ENCODE results near the gene CDC73.
"Not testable (repeated sequence)": the region's sequence is repeated elsewhere in the genome, so short reads cannot be mapped to it uniquely, and the experiment has no call there.

Gene CDC73

GRCh38 chr1:193259636-193260035 lies 137.8 kb downstream of the CDC73 start:
- no peak for TF ChIP-seq CTCF (IDR thresholded peaks at IDR 0.05; ENCODE audit: insufficient read depth, missing control alignments)
- FAIRE-seq, result no peak
- no peak for DNase-seq (ENCODE audit: insufficient read length, low spot score)

DNA sequence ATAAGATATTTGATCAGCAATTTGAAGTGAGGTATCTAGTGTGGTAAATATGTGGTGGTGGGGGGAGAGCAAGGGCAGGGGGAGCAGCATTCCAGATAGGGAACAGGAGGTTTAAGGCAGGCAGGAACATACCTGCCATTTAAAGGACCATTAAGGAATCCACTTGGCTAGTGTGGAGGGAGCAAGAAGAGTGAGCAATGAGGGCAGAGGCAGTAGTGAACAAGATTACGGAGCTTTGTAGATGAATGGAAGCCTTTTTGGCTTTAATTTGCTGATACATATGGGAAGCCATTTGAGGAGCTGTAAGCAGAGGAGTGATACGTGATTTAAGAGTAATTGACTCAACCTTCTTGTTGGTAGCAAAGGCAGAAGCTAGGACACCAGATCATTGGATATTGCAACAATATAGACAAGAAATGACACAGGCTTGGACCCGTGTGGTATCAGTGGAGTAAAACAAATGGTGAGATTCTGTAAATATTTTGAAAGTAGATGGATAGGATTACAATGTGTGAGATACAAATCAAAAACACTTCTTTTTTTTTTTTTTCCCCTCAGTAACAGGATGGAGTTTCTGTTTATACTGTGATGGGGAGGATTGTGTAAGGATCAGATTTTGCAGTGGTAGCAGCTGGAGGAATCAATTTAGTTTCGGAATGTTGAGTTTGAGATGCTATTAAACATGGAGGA lies 138.4 kb downstream of the CDC73 start:
- FAIRE-seq (no peak), DNase-seq (ENCODE audit: insufficient read length, low spot score) (no peak)
- no peak for TF ChIP-seq CTCF (IDR thresholded peaks at IDR 0.05; ENCODE audit: insufficient read depth, missing control alignments)

GRCh38 chr1:193260896-193261295 lies 139.1 kb downstream of the CDC73 start:
- FAIRE-seq (no peak), DNase-seq (ENCODE audit: insufficient read length, low spot score) (no peak)

DNA sequence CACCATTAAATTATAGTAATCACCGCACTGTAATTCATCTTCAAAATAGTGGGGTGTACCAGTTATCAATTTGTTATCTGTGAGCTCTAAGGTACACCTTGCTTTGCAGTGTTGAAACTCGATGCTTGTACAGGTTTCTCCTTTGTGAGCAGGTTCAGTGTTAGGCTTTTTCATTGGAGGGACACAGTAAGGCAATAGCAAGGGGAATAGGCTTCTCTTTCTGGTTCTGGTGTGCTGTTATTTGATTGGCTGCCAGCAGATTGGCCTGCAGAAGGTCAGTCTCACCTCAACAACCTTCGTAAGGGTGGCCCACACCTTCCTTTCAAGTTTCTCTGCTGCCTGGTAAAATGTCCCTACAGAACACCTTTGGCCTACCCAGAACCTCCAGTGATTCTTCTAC lies 140.8 kb downstream of the CDC73 start:
- no peak for TF ChIP-seq CTCF (IDR thresholded peaks at IDR 0.05; ENCODE audit: insufficient read depth, missing control alignments)
- DNase-seq (ENCODE audit: insufficient read length, low spot score) (no peak), FAIRE-seq (no peak)

More at GRCh38 chr1:193260896-193261295, 139.1 kb downstream of the CDC73 start:
- TF ChIP-seq CTCF (IDR thresholded peaks at IDR 0.05; ENCODE audit: insufficient read depth, missing control alignments), result no peak

GRCh38 chr1:193264313-193265065 lies 142.7 kb downstream of the CDC73 start:
- FAIRE-seq (peak; percentile 70), DNase-seq (ENCODE audit: insufficient read length, low spot score) (no peak)
- TF ChIP-seq CTCF (IDR thresholded peaks at IDR 0.05; ENCODE audit: insufficient read depth, missing control alignments), result no peak

DNA sequence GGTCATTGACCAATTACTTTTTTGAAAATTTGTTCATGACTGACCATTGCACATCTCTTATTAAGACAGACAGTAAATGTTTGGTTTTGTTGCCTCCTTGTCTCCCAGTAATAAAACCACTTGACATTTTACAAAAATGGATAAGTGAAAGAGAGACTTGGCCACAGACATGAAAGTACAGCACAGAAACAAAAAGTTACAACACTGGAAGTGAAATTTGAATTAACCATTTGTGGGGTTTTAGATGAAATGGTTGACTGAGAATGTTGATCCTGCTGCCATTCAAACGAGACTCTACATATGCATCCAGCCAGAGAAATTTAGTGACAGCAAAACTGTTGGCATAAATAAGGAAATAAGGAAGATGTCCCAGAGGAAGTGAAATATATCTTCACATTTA lies 143.9 kb downstream of the CDC73 start:
- no peak for TF ChIP-seq CTCF (IDR thresholded peaks at IDR 0.05; ENCODE audit: insufficient read depth, missing control alignments)
- DNase-seq (ENCODE audit: insufficient read length, low spot score), result no peak
- peak; percentile 83 for FAIRE-seq

- FAIRE-seq; DNase-seq (ENCODE audit: insufficient read length, low spot score): not testable (repeated sequence)
Measured at GRCh38 chr1:193266794-193267193, 145.0 kb downstream of the CDC73 start.

All from D721Med (cell line).